ENCODE measurements around the gene PRR15L. TPM values are rescaled to one million over a fixed set of nuclear protein-coding genes. Genes with fewer than 3 reads are reported as not detected.
"Not testable (repeated sequence)": the region's sequence is repeated elsewhere in the genome, so short reads cannot be mapped to it uniquely, and the experiment has no call there.

The PRR15L gene
- total RNA-seq, 6 experiments from 2014 or later, result not detected

DNA sequence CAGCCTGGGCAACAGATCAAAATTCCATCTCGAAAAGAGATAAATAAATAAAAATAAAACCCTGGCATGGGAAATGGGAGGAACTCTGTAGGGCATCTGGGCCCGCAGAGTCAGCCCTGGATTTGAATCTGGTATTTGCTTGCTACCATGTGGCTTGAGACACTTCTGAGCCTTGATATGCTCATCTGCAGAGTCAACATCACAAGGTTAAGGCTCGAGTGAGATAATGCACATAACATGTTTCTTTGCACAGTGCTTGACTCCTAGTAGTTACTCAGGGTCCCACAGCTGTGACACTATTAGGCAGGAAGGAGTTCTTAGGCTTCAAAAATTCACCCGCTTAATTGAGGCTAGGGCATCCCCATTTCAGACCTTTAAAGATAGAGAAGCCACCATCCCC lies 34.5 kb upstream of the PRR15L start:
- DNase-seq, result no peak
- no peaks in the 10 kb centered on the region for H3K9me3 Mint-ChIP-seq
- peaks cover 3% of the 10 kb centered on the region for H3K27me3 Mint-ChIP-seq (ENCODE audit: insufficient read depth)
- H3K4me1 Mint-ChIP-seq (ENCODE audit: low read depth), result peaks cover 7% of the 10 kb centered on the region; the same call in 1 of the 2 replicates
- no peak overlapping the region for H3K4me3 Mint-ChIP-seq
- H3K36me3 Mint-ChIP-seq (ENCODE audit: low read depth), result no peaks in the 10 kb centered on the region
- TF ChIP-seq, protein P1, sequence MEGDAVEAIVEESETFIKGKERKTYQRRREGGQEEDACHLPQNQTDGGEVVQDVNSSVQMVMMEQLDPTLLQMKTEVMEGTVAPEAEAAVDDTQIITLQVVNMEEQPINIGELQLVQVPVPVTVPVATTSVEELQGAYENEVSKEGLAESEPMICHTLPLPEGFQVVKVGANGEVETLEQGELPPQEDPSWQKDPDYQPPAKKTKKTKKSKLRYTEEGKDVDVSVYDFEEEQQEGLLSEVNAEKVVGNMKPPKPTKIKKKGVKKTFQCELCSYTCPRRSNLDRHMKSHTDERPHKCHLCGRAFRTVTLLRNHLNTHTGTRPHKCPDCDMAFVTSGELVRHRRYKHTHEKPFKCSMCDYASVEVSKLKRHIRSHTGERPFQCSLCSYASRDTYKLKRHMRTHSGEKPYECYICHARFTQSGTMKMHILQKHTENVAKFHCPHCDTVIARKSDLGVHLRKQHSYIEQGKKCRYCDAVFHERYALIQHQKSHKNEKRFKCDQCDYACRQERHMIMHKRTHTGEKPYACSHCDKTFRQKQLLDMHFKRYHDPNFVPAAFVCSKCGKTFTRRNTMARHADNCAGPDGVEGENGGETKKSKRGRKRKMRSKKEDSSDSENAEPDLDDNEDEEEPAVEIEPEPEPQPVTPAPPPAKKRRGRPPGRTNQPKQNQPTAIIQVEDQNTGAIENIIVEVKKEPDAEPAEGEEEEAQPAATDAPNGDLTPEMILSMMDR (IDR thresholded peaks at IDR 0.05), result no peak
- no peak overlapping the region for H3K27ac Mint-ChIP-seq

DNA sequence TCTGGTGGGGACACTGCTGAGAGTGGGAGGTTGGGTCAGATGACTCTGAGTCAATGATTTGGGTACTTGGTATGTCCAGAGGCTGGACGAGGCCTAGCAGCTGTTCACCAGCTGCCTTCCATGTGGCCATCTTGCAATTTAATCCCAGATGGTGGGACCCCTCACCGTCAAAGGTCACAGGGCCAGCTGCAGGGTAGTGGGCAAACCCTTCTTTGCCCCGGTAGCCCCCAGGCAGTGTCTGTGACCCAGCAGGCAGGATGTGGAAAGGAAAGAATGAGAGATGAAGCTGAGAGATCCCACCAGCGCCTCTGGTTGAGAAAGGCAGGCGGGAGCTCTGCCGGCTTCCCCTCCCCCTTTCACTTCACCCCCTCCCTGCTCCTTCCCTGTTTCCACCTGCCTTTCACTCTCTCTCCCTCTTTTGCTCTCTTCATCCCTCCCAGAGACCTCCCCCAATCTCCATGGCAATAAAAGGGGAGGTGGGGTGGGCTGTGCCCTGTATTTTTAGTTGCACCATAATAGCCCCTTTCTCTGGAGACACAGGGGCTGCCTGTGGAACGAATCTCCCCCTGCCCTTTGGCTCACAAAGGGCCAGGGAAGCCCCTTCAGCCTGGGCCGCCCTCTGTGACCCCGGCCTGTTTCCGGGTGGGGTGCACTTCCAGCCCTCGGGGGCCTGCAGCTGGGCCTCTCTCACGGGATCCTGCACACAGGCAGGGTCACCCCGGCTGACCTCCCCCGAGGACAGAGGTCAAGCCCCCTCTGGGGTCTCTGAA lies 33.5 kb upstream of the PRR15L start:
- Mint-ChIP-seq H3K4me3 (no peak overlapping the region), H3K27me3 (ENCODE audit: insufficient read depth) (peaks cover 3% of the 10 kb centered on the region), H3K27ac (no peak overlapping the region), H3K36me3 (ENCODE audit: low read depth) (no peaks in the 10 kb centered on the region), H3K9me3 (no peaks in the 10 kb centered on the region), H3K4me1 (ENCODE audit: low read depth) (peaks cover 9% of the 10 kb centered on the region; the same call in 1 of the 2 replicates)
- TF ChIP-seq, protein P1 (IDR thresholded peaks at IDR 0.05), result no peak
- DNase-seq, result no peak

DNA sequence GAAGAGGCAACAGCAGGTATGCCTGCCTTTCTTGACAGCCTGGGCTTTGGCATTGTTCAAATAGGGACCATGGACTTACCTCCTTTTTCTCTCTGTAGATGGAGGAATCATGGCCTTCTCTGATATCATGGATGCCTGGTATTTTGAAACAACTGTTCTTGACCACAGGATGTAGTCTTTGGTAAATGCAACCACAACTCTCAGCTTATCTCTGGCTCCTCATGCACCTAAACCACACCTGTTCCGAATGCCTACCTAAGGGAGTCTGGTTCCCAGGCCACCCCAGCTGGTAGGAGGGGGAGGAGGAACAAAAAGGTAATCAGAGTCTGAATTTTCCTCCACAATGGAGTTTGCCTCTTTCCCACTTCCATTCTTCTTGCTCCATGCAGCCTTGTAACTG lies 32.0 kb upstream of the PRR15L start:
- Mint-ChIP-seq H3K4me3 (no peak overlapping the region), H3K9me3 (no peaks in the 10 kb centered on the region), H3K36me3 (ENCODE audit: low read depth) (no peaks in the 10 kb centered on the region), H3K4me1 (ENCODE audit: low read depth) (peaks cover 9% of the 10 kb centered on the region; the same call in 1 of the 2 replicates), H3K27ac (no peak overlapping the region), H3K27me3 (ENCODE audit: insufficient read depth) (peaks cover 3% of the 10 kb centered on the region)
- TF ChIP-seq, protein P1 (IDR thresholded peaks at IDR 0.05), result no peak
- no peak for DNase-seq

DNA sequence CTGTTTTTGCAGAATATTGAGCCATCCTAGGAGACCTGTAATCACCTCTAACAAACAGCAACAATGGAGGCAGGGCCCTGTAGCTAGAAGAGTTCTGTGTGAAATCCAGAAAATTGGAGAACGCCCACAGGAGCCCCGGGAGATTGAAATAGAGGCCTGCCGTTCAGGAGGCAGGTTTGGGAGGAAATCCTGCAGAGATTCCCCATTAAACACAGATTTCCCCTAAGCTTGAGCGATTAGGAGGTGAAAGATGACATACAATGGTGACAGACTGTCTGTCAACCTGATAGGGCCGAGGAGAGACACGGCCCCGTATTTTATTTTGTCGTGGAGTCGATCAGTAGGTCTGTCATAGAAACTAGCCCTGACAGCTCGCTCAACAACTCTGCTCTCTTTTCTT lies 31.5 kb upstream of the PRR15L start:
- Mint-ChIP-seq H3K27me3 (ENCODE audit: insufficient read depth) (peaks cover 2% of the 10 kb centered on the region), H3K27ac (no peak overlapping the region), H3K36me3 (ENCODE audit: low read depth) (no peaks in the 10 kb centered on the region), H3K4me1 (ENCODE audit: low read depth) (peaks cover 9% of the 10 kb centered on the region; the same call in 1 of the 2 replicates), H3K9me3 (no peaks in the 10 kb centered on the region), H3K4me3 (no peak overlapping the region)
- TF ChIP-seq, protein P1 (IDR thresholded peaks at IDR 0.05), result no peak
- no peak for DNase-seq

DNA sequence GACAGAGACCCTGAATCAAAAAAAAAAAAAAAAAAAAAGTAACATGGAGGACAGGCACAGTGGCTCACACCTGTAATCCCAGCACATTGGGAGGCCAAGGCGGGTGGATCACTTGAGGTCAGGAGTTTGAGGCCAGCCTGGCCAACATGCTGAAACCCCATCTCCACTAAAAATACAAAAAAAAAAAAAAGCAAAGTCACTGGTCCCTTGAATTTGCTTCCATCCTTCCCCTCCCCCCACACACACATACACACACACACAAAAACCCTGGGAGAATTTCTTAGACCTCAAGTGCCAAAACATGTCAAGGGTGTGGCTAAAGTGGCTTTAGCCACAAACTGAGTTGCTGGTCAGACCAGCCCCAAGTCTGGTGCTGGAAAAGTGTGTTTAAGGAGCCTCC lies 30.8 kb upstream of the PRR15L start:
- not testable (repeated sequence) for DNase-seq; H3K4me1 Mint-ChIP-seq (ENCODE audit: low read depth)

DNA sequence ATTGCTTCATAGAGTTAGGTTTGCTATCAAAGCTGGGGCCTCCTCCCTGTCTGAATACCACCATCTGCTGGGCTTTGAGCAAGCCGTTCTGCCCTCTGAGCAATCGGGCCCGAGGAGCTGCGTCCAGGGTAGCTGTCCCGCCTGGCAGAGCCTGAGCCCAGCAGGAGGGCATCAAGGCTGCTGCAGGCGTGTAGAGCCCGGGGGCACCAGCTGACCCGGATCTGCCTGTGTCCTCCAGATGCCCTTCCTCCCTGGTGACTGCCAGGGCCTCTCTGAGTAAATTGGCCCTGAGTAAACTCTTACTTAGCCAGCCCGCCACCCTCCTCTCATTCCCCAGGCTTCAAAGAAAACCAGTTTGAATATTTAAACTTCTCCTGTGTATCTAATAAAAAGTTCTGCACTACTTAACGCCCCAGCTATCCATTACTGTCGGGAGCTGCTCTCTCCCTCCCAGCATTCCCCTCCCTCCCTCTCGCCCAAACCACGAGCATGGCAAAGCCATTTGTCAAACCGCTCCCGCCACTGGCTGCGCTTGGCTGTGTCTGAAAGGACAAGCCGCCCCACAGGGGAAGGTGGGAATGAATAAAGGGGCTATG lies 29.7 kb upstream of the PRR15L start:
- Mint-ChIP-seq H3K27ac (no peak overlapping the region), H3K4me1 (ENCODE audit: low read depth) (peaks cover 9% of the 10 kb centered on the region; the same call in 1 of the 2 replicates), H3K27me3 (ENCODE audit: insufficient read depth) (no peaks in the 10 kb centered on the region; the same call in 1 of the 2 replicates), H3K4me3 (no peak overlapping the region), H3K36me3 (ENCODE audit: low read depth) (no peaks in the 10 kb centered on the region), H3K9me3 (no peaks in the 10 kb centered on the region)
- TF ChIP-seq, protein P1 (IDR thresholded peaks at IDR 0.05), result no peak
- no peak for DNase-seq

More for the DNA sequence above, 30.8 kb upstream of the PRR15L start:
- H3K36me3 Mint-ChIP-seq (ENCODE audit: low read depth); H3K27ac Mint-ChIP-seq; H3K27me3 Mint-ChIP-seq (ENCODE audit: insufficient read depth); H3K4me3 Mint-ChIP-seq; H3K9me3 Mint-ChIP-seq: not testable (repeated sequence)

Data from HFFc6 (cell line).